B cell (primary cell): ENCODE results near the gene PRRG2.

ENCODE experiments used
- CTCF ChIP-seq: fragments of 200-600 bp; IDR thresholded peaks from one replicate; pipeline ENCODE4 v1.8.0; 2022; ENCODE audit warnings: antibody characterized with exemption, mild to moderate bottlenecking
- EZH2 ChIP-seq: IDR thresholded peaks from 2 replicates; pipeline ENCODE4 v1.6.1; 2012; ENCODE audit warnings: borderline replicate concordance, low read depth, mild to moderate bottlenecking, moderate library complexity, low read length; ENCODE audit not compliant: insufficient read depth, poor library complexity, severe bottlenecking

GRCh38 chr19:49609499-49610092, 28.5 kb downstream of the PRRG2 start:
- TF ChIP-seq CTCF (no peak), EZH2 (no peak)
